ENCODE data around the gene IL13RA2.

IL13RA2 gene

DNA sequence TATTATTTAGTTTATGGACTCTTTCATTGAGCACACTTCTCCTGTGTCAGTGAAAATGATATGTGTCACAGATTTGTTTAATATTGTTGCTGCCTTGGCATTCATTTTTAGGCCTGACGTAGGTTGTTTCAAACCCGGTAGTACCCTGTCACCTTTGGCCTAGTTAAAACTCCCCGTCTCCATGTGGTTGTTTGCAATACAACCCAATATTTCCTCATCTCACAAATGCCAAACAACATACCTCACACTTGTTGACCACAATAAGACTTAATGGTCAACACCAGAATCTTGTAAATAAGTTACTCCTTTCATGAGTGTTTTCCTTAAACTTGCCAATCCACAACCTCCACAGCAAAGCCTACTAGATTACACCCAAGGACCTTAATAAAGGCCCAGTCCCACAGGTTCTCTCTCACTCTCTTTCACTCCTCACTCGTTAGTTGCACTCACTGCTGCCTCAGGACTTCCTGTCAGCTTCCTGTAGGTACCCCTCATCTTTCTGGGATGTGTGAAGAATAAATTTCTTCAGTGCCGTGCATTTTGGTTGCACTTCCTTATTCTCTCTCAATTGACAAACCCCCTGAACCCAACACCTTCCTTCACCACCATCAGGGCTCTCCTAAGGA is 31.3 kb downstream of the IL13RA2 start:
- no peak for DNase-seq

- no peak for DNase-seq
These were observed 41.1 kb downstream of the IL13RA2 start for GRCh38 chrX:114976292-114976691.

DNA sequence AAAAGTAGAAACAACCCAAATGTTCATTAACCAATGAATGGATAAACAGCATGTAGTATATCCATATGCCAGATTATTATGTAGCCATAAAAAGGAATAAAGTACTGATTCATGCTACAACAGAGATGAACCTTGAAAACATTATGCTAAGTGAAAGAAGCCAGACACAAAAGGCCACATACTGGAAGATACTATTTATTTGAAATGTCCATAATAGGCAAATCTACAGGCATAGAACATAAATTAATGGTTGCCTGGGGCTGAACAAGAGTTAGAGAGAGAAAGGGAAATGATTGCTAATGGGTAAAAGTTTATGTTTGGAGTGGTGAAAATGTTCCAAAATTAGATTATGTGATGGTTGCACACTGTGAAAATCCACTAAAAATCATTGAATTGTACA is 44.4 kb downstream of the IL13RA2 start:
- DNase-seq: no peak

DNA sequence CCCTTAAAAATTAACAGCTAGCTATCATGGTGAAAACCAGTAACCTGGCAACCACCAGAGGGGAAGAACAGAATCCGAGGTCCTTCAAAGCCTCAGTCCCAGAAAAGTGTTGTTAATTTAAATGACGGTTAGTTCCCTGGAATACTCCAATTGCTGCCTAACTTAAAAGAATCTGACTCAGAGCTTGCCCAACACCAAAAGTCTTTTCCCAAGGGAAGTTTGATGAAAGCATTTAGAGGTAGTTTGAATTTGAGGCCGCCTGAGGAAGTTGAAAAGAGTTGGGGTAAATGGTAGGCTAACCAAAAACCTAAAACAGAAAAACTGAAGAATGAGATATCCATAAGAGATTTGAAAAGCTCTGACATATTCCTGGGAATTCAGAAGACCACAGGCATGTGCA is 46.6 kb downstream of the IL13RA2 start:
- no peak for DNase-seq

DNA sequence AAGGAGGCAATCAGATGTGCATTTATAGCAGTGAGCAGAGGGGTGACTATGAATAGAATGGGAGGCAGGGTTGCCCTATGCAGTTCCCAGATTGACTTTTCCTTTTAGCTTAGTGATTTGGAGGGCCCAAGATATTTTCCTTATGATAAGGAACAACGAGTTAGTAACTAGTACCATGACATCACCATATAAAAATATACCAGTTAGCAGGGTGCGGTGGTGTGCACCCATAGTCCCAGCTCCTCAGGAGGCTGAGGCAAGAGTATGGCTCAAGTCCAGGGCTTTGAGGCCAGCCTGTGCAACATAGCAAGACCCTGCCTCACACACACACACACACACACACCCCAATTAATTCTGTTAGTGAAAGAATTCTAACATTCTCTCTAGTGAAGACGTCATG is 53.0 kb downstream of the IL13RA2 start:
- no peak for DNase-seq

DNA sequence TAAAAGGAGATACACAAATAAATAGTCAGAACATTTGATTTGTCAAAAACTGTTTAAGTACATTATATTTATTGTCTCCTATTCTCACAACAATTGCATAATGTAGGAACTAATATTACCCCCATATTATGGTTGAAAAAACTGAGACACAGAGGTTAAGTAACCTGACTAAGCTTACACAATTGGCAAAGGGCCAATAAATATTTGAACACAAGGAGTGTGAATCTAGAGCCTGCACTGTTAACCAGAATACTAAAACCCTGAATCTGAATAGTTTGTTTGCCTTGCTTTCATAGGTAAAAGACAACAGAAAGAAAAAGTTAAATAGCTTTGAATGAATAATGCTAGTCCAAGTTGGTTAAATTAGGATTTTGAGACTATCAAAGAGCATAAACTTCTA is 55.2 kb downstream of the IL13RA2 start:
- DNase-seq: no peak

- DNase-seq: no peak
These were observed 57.7 kb downstream of the IL13RA2 start for GRCh38 chrX:114959729-114960128.

Data from CD4-positive, alpha-beta T cell treated with Interleukin-4 for 1 hour (primary cell).